Measurements from ENCODE around the gene PDE8A.

DNA sequence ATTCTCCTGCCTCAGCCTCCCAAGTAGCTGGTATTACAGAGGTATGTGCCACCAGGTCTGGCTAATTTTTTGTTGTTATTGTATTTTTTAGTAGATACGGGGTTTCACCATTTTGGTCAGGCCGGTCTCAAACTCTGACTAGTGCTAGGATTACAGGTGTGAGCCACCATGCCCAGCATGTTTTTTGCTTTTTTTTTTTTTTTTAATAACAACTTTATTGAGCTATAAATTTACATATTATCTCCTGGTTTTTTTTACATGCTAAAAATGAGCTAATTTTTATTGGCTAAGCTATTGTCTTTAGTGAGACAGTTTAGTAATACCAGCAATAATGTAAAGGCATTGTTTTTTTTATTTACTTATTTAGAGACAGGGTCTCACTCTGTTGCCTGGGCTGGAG is 105.2 kb downstream of the PDE8A start:
- TF ChIP-seq POLR2AphosphoS5 (IDR thresholded peaks at IDR 0.05; ENCODE audit: low read depth) (no peak), EZH2phosphoT487 (IDR thresholded peaks at IDR 0.05; ENCODE audit: unreplicated experiment) (no peak), CTCF (conservative IDR thresholded peaks at IDR 0.05; ENCODE audit: low read depth in 2 of 2) (no peak), REST (IDR thresholded peaks at IDR 0.05; ENCODE audit: unreplicated experiment) (no peak), EZH2 (IDR thresholded peaks at IDR 0.05; ENCODE audit: low read depth, unreplicated experiment) (no peak), ZNF114 (CRISPR knock-in tag; IDR thresholded peaks at IDR 0.05) (no peak)
